WTC11 (cell line): ENCODE measurements around the gene CCNH. TPM values are rescaled to one million over a fixed set of nuclear protein-coding genes. Genes with fewer than 3 reads are reported as not detected.

ENCODE experiments used
- ATAC-seq: fragments of 200-7000 bp; cut with Tn5 transposase; 2 replicates; pipeline ENCODE4 v1.10.0; 2021; ENCODE audit warnings: mild to moderate bottlenecking, moderate library complexity
- CTCF ChIA-PET: fragments of 300-600 bp; sonication (Branson Sonifier 250); formaldehyde crosslinking; loops from one replicate; lab custom pipeline; 2021; ENCODE audit warnings: antibody characterized with exemption; lab: Charles Lee
- POLR2A ChIA-PET: fragments of 350-600 bp; sonication (Branson Sonifier 250); formaldehyde crosslinking; loops from one replicate; lab custom pipeline; 2021; ENCODE audit warnings: antibody characterized with exemption; lab: Charles Lee
- DNase-seq: peaks from one replicate; pipeline ENCODE4 v3.0.0; 2021; ENCODE audit warnings: low spot score
- H3K27ac Mint-ChIP-seq: 2 replicates; pipeline ENCODE4 v1.8.0; 2021; ENCODE audit warnings: mixed read lengths
- H3K27me3 Mint-ChIP-seq: 2 replicates; pipeline ENCODE4 v1.8.0; 2021; ENCODE audit warnings: low read depth, mild to moderate bottlenecking, moderate library complexity, mixed read lengths
- H3K36me3 Mint-ChIP-seq: 2 replicates; pipeline ENCODE4 v1.8.0; 2021; ENCODE audit warnings: mixed read lengths
- H3K4me1 Mint-ChIP-seq: 2 replicates; pipeline ENCODE4 v1.8.0; 2022; ENCODE audit warnings: mixed read lengths
- H3K4me3 Mint-ChIP-seq: 2 replicates; pipeline ENCODE4 v1.8.0; 2021; ENCODE audit warnings: mild to moderate bottlenecking, moderate library complexity, mixed read lengths
- H3K9me3 Mint-ChIP-seq: 2 replicates; pipeline ENCODE4 v1.8.0; 2021; ENCODE audit warnings: mixed read lengths
- CREB1 ChIP-seq: sonication (generic); formaldehyde crosslinking; IDR thresholded peaks from 2 replicates; pipeline ENCODE4 v1.8.0; 2023; ENCODE audit warnings: mild to moderate bottlenecking, missing genetic modification reagents
- E2F1 ChIP-seq: sonication (generic); formaldehyde crosslinking; IDR thresholded peaks from 2 replicates; pipeline ENCODE4 v1.8.0; 2022; ENCODE audit warnings: mild to moderate bottlenecking, missing genetic modification reagents
- EMX1 ChIP-seq: fragments of 250-450 bp; sonication (Bioruptor Pico); IDR thresholded peaks from 2 replicates; pipeline ENCODE4 v1.8.0; 2021; ENCODE audit warnings: mild to moderate bottlenecking
- ESRRA ChIP-seq: sonication (generic); formaldehyde crosslinking; IDR thresholded peaks from 2 replicates; pipeline ENCODE4 v1.8.1; 2022; ENCODE audit warnings: mild to moderate bottlenecking, missing genetic modification reagents, borderline replicate concordance
- FOXJ3 ChIP-seq: sonication (generic); formaldehyde crosslinking; IDR thresholded peaks from 2 replicates; pipeline ENCODE4 v1.9.0; 2021; ENCODE audit warnings: missing genetic modification reagents, mild to moderate bottlenecking, borderline replicate concordance
- FOXK1 ChIP-seq: sonication (generic); formaldehyde crosslinking; IDR thresholded peaks from 2 replicates; pipeline ENCODE4 v1.8.0; 2022; ENCODE audit warnings: mild to moderate bottlenecking, moderate library complexity, missing genetic modification reagents
- FOXP1 ChIP-seq: sonication (generic); formaldehyde crosslinking; IDR thresholded peaks from 2 replicates; pipeline ENCODE4 v1.8.0; 2022; ENCODE audit warnings: missing genetic modification reagents, mild to moderate bottlenecking, moderate library complexity, borderline replicate concordance
- FOXP4 ChIP-seq: sonication (generic); formaldehyde crosslinking; IDR thresholded peaks from 2 replicates; pipeline ENCODE4 v1.8.0; 2022; ENCODE audit warnings: mild to moderate bottlenecking, missing genetic modification reagents
- GRHL2 ChIP-seq: fragments of 250-450 bp; sonication (Bioruptor Pico); IDR thresholded peaks from 2 replicates; pipeline ENCODE4 v1.8.0; 2022; ENCODE audit warnings: mild to moderate bottlenecking, moderate library complexity; ENCODE audit not compliant: insufficient replicate concordance, severe bottlenecking
- IRF1 ChIP-seq: sonication (generic); formaldehyde crosslinking; IDR thresholded peaks from 2 replicates; pipeline ENCODE4 v1.8.0; 2023; ENCODE audit warnings: missing genetic modification reagents
- NR2C2 ChIP-seq: sonication (generic); formaldehyde crosslinking; IDR thresholded peaks from 2 replicates; pipeline ENCODE4 v1.8.0; 2022; ENCODE audit warnings: mild to moderate bottlenecking, missing genetic modification reagents
- SMAD3 ChIP-seq: sonication (generic); formaldehyde crosslinking; IDR thresholded peaks from 2 replicates; pipeline ENCODE4 v1.8.0; 2022; ENCODE audit warnings: missing genetic modification reagents, mild to moderate bottlenecking, borderline replicate concordance
- USF1 ChIP-seq: sonication (generic); formaldehyde crosslinking; IDR thresholded peaks from 2 replicates; pipeline ENCODE4 v1.8.0; 2022; ENCODE audit warnings: mild to moderate bottlenecking, missing genetic modification reagents
- ZSCAN18 ChIP-seq: fragments of 250-450 bp; sonication (Bioruptor Pico); IDR thresholded peaks from 2 replicates; pipeline ENCODE4 v2.1.2; 2022; ENCODE audit warnings: mild to moderate bottlenecking, moderate library complexity
- total RNA-seq: library from RNA; stranded (reverse); gene quantifications from 3 replicates; pipeline ENCODE4 v1.2.3, GENCODE V29; 2021

CCNH gene
- total RNA-seq, 1 experiment from 2014 or later, result 35.3 TPM

GRCh38 chr5:87433945-87434344 lies 21.2 kb upstream of the CCNH start (continued):
- TF ChIP-seq IRF1 (CRISPR knock-in tag) (no peak), ESRRA (CRISPR knock-in tag) (no peak), FOXJ3 (CRISPR knock-in tag) (no peak), CREB1 (CRISPR knock-in tag) (no peak), NR2C2 (no peak)

GRCh38 chr5:87432460-87432859 lies 19.7 kb upstream of the CCNH start:
- no peak for ATAC-seq

More at GRCh38 chr5:87432460-87432859, 19.7 kb upstream of the CCNH start:
- POLR2A ChIA-PET, result no interaction called here
- Mint-ChIP-seq H3K27ac (no peak overlapping the region), H3K27me3 (no peaks in the 10 kb centered on the region), H3K4me3 (no peak overlapping the region), H3K4me1 (no peaks in the 10 kb centered on the region), H3K36me3 (no peaks in the 10 kb centered on the region), H3K9me3 (no peaks in the 10 kb centered on the region)
- DNase-seq, result no peak
- CTCF ChIA-PET, result no interaction called here
- TF ChIP-seq SMAD3 (CRISPR knock-in tag), result no peak
- no peak for TF ChIP-seq IRF1 (CRISPR knock-in tag)
- no peak for TF ChIP-seq FOXP4 (CRISPR knock-in tag)
- no peak for TF ChIP-seq EMX1 (CRISPR knock-in tag)
- no peak for TF ChIP-seq FOXP1 (CRISPR knock-in tag)
- no peak for TF ChIP-seq FOXK1 (CRISPR knock-in tag)
- TF ChIP-seq ZSCAN18 (CRISPR knock-in tag), result no peak
- no peak for TF ChIP-seq GRHL2 (CRISPR knock-in tag)
- TF ChIP-seq E2F1, result no peak
- TF ChIP-seq USF1 (CRISPR knock-in tag), result no peak
